HG03280 (cell line): ENCODE data around the gene KCNAB1.
"Not testable (repeated sequence)": the region's sequence is repeated elsewhere in the genome, so short reads cannot be mapped to it uniquely, and the experiment has no call there.

Experiments
- ATAC-seq: cut with Tn5 transposase; IDR thresholded peaks from one replicate; pipeline ENCODE4 v1.9.1; 2021; ENCODE audit warnings: mild to moderate bottlenecking, moderate library complexity; ENCODE audit not compliant: unreplicated experiment

KCNAB1 gene

GRCh38 chr3:156554842-156555687 lies 434.7 kb downstream of the KCNAB1 start, which contains the start of gene SSR3:
SSR3 (minus strand) TSS chr3:156555117; CDS start chr3:156555089, 28 bp downstream.
- peak; percentile 99 for ATAC-seq

GRCh38 chr3:156558389-156558788 lies 438.0 kb downstream of the KCNAB1 start:
- no peak for ATAC-seq

DNA sequence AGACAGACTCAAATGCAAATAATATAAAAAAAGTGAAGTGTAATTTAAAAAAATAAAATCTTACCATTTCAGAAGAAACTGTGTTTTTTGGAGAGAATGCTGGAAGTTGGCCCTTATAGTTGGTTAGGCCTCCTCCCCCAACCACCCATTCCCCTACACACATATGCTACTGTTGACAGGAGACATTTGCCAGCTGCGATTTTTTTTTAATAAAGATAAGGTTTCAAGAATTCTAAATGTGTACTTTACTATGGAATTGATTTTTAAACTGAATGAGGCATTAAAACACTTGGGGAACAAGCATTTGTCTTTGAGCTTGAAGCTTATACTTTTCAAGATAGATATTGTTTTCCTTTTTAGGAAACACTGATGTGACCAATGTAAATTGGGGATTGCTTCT lies 438.9 kb downstream of the KCNAB1 start:
- no peak for ATAC-seq

DNA sequence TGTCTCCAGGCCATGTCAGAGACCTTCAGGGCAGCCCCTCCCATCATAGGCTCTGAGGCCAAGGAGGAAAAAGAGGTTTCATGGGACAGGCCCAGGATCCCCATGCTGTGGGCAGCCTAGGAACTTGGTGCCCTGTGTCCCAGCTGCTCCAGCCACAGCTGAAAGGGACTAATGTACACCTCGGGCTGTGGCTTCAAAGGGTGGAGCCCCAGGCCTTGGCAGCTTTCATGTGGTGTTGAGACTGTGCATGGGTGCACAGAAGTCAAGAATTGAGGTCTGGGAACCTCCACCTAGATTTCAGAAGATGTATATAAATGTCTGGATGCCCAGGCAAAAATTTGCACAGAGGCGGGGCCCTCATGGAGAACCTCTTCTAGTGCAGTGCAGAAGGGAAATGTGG lies 441.2 kb downstream of the KCNAB1 start:
- ATAC-seq, result no peak

- not testable (repeated sequence) for ATAC-seq
Observed at GRCh38 chr3:156562486-156562885, 442.1 kb downstream of the KCNAB1 start.

GRCh38 chr3:156563900-156564682 lies 443.7 kb downstream of the KCNAB1 start:
- ATAC-seq, result no peak

DNA sequence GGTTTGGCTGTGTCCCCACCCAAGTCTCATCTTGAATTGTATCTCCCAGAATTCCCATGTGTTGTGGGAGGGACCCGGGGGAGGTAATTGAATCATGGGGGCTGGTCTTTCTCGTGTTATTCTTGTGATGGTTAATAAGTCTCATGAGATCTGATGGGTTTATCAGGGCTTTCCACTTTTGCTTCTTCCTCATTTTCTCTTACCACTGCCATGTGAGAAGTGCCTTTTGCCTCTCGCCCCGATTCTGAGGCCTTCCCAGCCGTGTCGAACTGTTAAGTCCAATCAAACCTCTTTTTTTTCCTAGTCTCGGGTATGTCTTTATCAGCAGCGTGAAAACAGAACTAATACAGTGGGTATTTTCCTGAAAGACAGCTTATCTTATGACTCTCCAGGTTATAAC lies 448.6 kb downstream of the KCNAB1 start:
- ATAC-seq, result not testable (repeated sequence)

GRCh38 chr3:156569881-156570280 lies 449.5 kb downstream of the KCNAB1 start:
- not testable (repeated sequence) for ATAC-seq

DNA sequence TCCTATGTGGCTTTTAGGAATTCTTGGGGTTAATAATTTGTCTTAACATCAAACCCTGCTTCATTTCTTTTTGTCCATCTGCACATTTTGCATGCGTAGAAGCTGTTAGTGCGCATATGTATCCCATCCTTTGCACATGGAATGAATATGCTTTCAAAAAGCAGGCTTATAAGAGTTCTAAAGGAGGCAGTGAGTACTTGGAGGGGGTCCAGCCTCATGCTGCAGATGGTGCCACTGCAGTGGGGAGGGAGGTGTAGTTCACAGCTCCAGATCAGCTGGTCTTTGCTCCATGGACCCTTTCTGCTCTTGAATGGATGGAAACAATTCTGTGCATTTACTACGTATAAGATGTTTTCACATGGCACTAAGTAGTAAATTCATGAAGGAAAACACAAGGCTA lies 455.3 kb downstream of the KCNAB1 start:
- no peak for ATAC-seq

- no peak for ATAC-seq
Observed at GRCh38 chr3:156576051-156576450, 455.7 kb downstream of the KCNAB1 start.

DNA sequence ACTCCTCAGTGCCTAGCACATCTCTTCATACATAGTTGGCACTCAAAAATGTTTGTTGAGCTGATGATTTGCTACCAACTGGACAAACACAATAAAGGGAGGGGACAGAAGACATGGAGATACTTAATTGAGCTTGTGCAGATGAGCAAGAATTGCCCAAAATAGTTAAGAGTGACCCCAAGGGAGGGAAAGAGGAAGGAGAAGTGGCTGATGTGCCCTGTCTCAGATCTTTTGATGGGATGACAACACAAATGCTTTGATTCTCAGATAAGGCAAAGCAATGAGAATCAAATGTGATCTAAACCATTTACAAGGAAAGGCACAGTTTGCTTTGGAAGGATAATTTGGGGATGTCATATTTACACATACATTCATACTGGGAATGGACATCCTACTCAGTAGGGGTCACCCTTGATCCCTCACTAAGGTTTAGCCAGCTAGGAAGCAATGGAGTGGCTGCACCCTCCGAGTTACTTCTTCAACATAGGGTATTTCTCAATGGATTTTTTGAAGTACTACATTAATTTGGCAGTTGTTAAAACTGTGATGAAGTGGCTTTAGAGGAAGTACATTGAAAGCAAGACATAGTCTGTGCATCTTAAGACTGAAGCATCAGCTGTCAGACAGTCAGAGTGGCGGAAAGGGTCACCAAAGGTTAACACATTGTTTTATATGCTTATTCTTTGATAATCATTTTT lies 456.4 kb downstream of the KCNAB1 start:
- no peak for ATAC-seq

DNA sequence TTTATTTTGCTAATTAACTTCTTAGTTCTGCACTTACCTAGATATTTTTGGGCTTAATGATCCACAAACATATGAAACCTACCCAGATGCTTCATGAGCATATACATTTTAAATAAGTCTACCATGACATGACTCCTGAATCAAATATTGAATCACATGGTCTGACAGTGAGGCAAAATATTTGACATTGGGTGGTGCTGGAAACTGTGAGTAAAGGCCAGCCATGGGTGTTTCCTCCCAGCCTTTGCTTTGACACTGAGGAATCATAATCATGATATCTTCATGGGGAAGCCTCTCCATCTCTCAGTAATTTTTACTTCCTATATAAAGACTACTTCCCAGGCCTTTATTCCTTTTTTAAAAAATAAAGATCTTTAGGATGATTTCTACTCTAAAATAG lies 457.4 kb downstream of the KCNAB1 start:
- no peak for ATAC-seq

- ATAC-seq, result no peak
Observed at GRCh38 chr3:156579427-156579851, 459.1 kb downstream of the KCNAB1 start.

DNA sequence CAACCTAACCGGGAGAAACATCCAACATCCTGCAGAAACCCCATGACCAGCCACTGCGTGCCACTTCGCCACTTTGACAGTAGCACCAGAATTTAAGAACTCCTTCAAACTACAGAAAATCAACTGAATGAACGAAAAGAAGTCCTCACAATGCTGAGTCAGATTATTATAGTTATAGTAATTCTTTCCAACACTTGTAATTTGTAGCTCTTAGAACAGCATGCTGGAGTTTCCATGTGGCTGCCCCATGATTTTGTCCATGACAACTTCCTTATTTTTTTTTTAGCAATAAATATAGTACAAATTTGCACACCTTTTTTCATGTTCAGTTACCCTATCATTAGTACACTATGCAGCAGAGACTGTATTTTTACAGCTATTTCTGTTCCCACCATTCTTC lies 460.7 kb downstream of the KCNAB1 start:
- no peak for ATAC-seq

DNA sequence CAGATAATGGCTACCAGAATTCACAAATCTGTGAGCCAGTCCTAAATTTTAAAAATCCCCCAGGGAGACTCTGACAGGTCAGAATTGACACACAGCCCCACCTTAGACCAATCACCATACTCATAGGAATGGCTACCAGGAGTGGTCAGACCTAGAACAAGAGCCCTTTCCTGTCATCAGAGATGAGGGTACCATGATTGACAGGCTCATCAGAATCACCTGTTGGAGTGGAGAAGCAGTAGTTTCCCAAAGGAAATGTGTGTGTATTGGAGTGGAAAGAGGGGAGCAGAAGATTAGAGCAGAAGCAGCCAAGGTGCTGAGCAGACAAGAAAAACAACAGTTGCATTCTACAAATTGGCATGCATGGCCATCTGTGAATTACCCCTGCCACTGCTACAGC lies 461.6 kb downstream of the KCNAB1 start:
- no peak for ATAC-seq

- no peak for ATAC-seq
Observed at GRCh38 chr3:156582532-156583183, 462.3 kb downstream of the KCNAB1 start.

GRCh38 chr3:156583469-156583868 lies 463.1 kb downstream of the KCNAB1 start:
- ATAC-seq, result no peak

GRCh38 chr3:156586905-156587759 lies 466.8 kb downstream of the KCNAB1 start:
- no peak for ATAC-seq

DNA sequence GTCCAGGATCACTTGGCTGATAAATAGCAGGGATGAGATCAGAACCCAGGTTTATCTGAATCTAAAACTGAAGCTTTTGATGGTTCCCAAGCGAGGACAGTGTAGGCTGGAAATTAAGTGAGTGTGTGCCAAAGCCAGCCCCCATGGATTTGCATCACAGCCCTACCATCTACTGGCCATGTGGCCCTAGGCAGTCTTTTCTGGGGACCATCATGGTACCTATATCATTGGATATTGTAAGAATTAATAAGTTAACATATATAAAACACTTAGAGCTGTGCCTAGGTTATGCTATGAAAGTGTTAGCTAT lies 467.3 kb downstream of the KCNAB1 start:
- no peak for ATAC-seq
